Activated naive CD4-positive, alpha-beta T cell treated with anti-CD3 and anti-CD28 coated beads for 36 hours (primary cell): ENCODE measurements around the gene SMOC2. TPM values are rescaled to one million over a fixed set of nuclear protein-coding genes. Genes with fewer than 3 reads are reported as not detected.

Experiments
- CTCF ChIA-PET: fragments of 350-600 bp; sonication (Branson Sonifier 250); formaldehyde crosslinking; loops from one replicate; lab custom pipeline; 2021; ENCODE audit warnings: antibody characterized with exemption; lab: Charles Lee
- DNase-seq: peaks from one replicate; pipeline ENCODE4 v3.0.0-alpha.2; 2020
- H3K27ac Mint-ChIP-seq: one replicate; pipeline ENCODE4 v1.8.0; 2021; ENCODE audit warnings: mild to moderate bottlenecking, mixed read lengths
- H3K27me3 Mint-ChIP-seq: one replicate; pipeline ENCODE4 v1.8.0; 2021; ENCODE audit warnings: low read depth, mixed read lengths
- H3K36me3 Mint-ChIP-seq: one replicate; pipeline ENCODE4 v1.8.0; 2021; ENCODE audit warnings: low read depth, mixed read lengths
- H3K4me1 Mint-ChIP-seq: one replicate; pipeline ENCODE4 v1.8.0; 2021; ENCODE audit warnings: low read depth, mixed read lengths
- H3K4me3 Mint-ChIP-seq: one replicate; pipeline ENCODE4 v1.8.0; 2021; ENCODE audit warnings: mild to moderate bottlenecking, moderate library complexity, mixed read lengths
- H3K9me3 Mint-ChIP-seq: one replicate; pipeline ENCODE4 v1.8.0; 2021; ENCODE audit warnings: mixed read lengths
- intact Hi-C: fragments of 100-400 bp; cut with micrococcal nuclease; formaldehyde crosslinking; loops from one replicate; pipeline ENCODE4 v1.15.1; 2023
- total RNA-seq, 2 experiments: library from RNA; stranded (reverse); gene quantifications; one replicate each; pipeline ENCODE4 v1.2.3, GENCODE V29; 2021

SMOC2 gene
- total RNA-seq, 2 experiments from 2014 or later: not detected

DNA sequence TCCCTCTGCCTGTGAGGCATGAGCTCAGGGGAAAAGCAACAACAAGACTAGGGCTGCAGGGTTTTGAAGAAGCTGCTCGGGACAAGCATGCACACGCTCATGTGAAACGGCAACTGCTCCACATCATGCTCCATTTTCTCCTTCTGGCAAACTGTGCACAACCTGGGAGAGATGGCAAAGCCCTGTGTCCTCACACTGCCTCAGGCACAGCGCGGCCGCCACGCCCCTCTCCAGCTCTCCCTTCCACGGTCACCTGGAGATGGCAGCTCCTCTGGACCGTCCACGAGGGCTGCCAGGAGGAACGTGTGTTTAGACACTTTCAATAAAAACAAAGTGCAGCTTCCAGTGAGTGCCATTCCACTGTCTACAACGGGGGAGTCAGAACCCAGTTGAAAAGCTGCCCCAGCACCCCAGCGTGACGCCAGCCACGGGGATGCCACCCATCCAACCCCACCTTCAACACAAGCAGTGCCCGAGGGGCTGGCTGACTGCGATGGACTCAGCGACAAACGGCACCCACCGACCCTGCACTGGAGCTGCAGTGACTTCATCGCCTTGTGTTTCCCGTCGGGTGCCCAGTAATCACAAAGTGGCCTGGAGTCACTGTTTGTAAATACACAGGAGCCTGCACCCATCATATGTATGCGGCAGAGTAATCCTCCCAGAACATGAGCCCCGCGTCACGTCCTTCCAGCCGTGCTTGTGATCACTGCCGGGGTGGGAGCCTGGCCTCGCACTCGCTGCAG lies 16.1 kb downstream of the SMOC2 start:
- Mint-ChIP-seq H3K27me3 (peaks cover 19% of the 10 kb centered on the region), H3K27ac (no peak overlapping the region), H3K9me3 (no peaks in the 10 kb centered on the region), H3K4me3 (no peak overlapping the region), H3K4me1 (no peaks in the 10 kb centered on the region), H3K36me3 (no peaks in the 10 kb centered on the region)
- intact Hi-C loops: no loop called here
- DNase-seq: no peak
- CTCF ChIA-PET: no interaction called here

DNA sequence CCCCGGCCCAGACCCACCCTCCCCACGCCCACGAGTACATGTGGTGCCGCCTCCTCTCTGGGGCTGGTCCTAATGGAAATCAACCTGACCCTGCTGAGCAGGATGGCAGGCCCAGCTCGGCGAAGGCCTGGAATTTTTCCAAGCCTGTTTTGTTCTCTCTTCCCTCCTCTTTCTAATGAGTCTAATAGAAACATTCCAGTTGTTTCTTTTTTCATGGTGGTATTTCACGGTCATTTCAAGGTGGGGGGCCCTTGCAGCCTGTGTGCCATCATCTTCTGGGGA lies 16.6 kb downstream of the SMOC2 start:
- Mint-ChIP-seq H3K36me3 (no peaks in the 10 kb centered on the region), H3K4me3 (no peak overlapping the region), H3K27ac (no peak overlapping the region), H3K4me1 (no peaks in the 10 kb centered on the region), H3K9me3 (no peaks in the 10 kb centered on the region), H3K27me3 (peaks cover 19% of the 10 kb centered on the region)
- DNase-seq: no peak
- CTCF ChIA-PET: no interaction called here
- intact Hi-C loops: no loop called here

DNA sequence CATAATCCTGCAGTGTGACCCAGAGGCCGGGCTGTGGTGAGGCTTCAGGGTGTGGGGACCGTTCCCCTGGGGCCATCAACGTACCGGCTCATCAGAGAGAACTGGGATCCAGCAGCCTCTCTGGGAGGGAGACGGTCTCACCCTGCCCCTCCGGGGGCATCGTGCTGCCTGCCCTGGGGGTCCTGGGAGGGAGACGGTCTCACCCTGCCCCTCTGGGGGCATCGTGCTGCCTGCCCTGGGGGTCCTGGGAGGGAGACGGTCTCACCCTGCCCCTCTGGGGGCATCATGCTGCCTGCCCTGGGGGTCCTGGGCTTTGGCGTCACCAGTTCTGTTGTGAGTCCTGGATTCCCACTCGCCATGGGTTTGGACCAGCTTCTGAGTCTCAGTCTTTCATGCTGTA lies 17.1 kb downstream of the SMOC2 start:
- intact Hi-C loops: no loop called here
- Mint-ChIP-seq H3K4me3 (no peak overlapping the region), H3K27ac (no peak overlapping the region), H3K36me3 (no peaks in the 10 kb centered on the region), H3K9me3 (no peaks in the 10 kb centered on the region), H3K4me1 (no peaks in the 10 kb centered on the region), H3K27me3 (peaks cover 19% of the 10 kb centered on the region)
- CTCF ChIA-PET: no interaction called here
- DNase-seq: no peak

DNA sequence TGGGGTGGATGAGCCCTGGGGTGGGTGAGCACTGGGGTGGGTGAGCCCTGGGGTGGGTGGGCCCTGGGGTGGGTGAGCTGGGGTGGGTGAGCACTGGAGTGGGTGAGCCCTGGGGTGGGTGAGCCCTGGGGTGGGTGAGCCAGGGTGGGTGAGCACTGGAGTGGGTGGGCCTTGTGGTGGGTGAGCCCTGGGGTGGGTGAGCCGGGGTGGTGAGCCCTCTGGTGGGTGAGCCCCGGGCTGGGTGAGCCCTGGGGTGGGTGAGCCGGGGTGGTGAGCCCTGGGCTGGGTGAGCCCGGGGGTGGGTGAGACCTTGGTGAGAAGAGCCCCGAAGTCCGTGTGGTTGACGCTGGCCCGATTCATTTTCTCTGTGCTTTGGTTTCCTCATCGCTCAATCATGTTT lies 18.6 kb downstream of the SMOC2 start:
- Mint-ChIP-seq H3K36me3 (no peaks in the 10 kb centered on the region), H3K27ac (no peak overlapping the region), H3K4me1 (no peaks in the 10 kb centered on the region), H3K4me3 (no peak overlapping the region), H3K9me3 (no peaks in the 10 kb centered on the region), H3K27me3 (peaks cover 9% of the 10 kb centered on the region)
- intact Hi-C loops: no loop called here
- CTCF ChIA-PET: no interaction called here
- DNase-seq: no peak

DNA sequence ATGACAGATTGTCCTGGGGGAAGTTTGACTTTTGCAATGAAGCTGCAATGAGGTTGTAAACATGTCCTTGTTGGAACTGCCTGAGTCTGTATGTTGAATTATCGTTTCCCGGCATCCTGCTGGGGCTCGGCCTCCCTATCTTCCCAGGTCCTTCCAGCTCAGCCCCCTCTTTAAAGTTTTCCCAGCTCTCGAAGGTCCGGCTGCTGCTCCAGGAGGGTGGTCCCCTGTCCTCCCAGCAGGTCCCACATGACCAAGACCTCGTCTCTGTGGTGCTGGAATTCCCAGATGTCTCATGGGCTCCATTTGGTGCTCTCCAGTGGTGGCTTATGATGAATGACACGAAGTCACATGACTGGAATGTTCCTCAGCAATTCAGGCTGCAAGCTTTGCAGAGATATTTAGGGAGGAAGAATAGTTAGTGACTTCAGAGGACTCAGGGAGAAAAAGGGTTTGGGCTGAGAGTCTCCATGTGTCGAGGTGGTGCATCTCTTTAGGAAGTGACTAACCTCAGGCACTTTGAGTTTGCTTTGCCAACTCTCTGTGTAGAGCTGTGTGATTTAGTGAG lies 21.4 kb downstream of the SMOC2 start:
- Mint-ChIP-seq H3K27me3 (peaks cover 7% of the 10 kb centered on the region), H3K4me1 (no peaks in the 10 kb centered on the region), H3K4me3 (no peak overlapping the region), H3K36me3 (no peaks in the 10 kb centered on the region), H3K27ac (no peak overlapping the region), H3K9me3 (no peaks in the 10 kb centered on the region)
- CTCF ChIA-PET: no interaction called here
- intact Hi-C loops: no loop called here
- no peak for DNase-seq

DNA sequence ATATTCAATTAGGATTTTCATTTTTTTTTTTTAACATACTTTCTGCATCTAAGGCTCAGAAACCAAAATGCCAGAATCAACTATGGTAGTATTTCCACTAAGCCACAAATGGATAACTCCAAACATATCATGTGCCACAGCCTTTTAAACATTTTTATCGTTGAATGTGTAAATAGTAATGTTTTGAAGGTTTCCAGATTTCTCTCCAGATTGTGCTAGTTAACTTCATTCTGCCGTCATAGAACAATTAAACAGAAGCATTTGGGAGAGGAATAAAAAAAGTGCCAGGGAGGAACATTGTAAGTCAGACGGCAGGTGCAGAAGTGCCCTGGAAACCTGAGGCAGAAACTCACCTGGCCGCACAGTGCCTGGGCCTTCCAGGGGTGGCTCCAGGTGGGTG lies 23.6 kb downstream of the SMOC2 start:
- Mint-ChIP-seq H3K9me3 (no peaks in the 10 kb centered on the region), H3K36me3 (no peaks in the 10 kb centered on the region), H3K4me1 (no peaks in the 10 kb centered on the region), H3K4me3 (no peak overlapping the region), H3K27me3 (peaks cover 4% of the 10 kb centered on the region), H3K27ac (no peak overlapping the region)
- intact Hi-C loops: no loop called here
- CTCF ChIA-PET: interaction anchor here (0.6 kb wide), 1 partner anchor 417 kb away, joined by 5 read pairs; no protein-coding TSS in a partner anchor
- DNase-seq: no peak

DNA sequence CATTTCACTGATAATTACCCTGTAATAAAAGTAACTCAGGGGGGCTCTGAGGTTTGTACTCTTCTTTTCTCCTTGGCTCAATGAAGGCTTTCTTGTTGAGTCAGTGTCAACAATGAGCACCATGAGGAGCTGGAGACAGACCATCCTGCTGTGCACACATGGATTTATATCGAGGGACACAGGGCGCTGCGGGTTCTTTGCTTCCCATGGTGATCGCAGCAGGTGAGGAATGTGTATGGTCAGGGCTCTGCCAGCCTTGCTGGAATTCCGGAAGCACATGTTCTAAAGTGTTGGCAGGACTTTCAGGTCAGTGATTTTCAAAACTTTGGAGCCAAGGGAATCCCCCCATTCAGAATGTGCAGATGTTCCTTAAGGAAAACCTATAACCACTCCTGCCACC lies 27.1 kb downstream of the SMOC2 start:
- Mint-ChIP-seq H3K27ac (no peak overlapping the region), H3K27me3 (peaks cover 2% of the 10 kb centered on the region), H3K4me3 (no peak overlapping the region), H3K4me1 (no peaks in the 10 kb centered on the region), H3K36me3 (no peaks in the 10 kb centered on the region), H3K9me3 (no peaks in the 10 kb centered on the region)
- intact Hi-C loops: no loop called here
- DNase-seq: no peak
- CTCF ChIA-PET: no interaction called here

DNA sequence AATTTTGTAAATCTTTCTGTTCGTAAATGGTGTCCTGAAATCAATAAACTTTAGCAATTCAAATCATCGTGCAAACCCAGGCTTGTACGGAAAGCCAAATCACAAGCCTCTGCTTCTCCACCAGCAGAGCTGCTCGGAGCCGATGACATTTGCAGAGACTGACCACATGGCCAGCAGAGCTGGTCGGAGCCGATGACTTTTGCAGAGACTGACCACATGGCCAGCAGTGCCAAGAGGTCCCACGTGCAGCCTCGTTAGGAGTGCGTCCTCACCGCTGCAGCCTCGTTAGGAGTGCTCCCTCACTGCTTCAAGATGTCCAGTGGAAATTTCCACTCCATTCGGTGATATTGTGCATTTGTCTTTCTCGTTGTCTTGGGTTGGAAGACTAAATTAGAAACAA lies 28.5 kb downstream of the SMOC2 start:
- Mint-ChIP-seq H3K27me3 (peaks cover 9% of the 10 kb centered on the region), H3K9me3 (no peaks in the 10 kb centered on the region), H3K36me3 (no peaks in the 10 kb centered on the region), H3K4me3 (no peak overlapping the region), H3K4me1 (no peaks in the 10 kb centered on the region), H3K27ac (no peak overlapping the region)
- DNase-seq: no peak
- CTCF ChIA-PET: no interaction called here
- intact Hi-C loops: no loop called here

DNA sequence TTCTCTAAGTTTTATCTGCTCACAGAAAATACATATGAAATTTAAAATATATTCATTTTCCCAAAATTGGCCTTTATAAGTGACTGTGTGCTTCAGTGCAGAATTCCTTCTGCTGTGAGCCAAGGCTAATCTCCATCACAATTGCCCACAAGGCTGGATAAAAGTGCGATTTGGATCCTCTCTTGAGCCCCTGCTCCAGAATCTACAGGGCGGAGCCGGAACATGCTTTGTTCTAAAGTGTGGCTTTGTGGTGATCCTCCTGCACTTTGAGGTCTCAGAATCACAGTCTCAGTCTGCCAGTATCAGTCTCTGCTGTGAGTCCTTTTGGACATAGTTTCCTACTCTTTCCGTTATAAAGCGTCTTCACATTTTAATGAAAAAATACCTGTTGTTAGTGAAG lies 28.9 kb downstream of the SMOC2 start:
- Mint-ChIP-seq H3K36me3 (no peaks in the 10 kb centered on the region), H3K4me1 (no peaks in the 10 kb centered on the region)

DNA sequence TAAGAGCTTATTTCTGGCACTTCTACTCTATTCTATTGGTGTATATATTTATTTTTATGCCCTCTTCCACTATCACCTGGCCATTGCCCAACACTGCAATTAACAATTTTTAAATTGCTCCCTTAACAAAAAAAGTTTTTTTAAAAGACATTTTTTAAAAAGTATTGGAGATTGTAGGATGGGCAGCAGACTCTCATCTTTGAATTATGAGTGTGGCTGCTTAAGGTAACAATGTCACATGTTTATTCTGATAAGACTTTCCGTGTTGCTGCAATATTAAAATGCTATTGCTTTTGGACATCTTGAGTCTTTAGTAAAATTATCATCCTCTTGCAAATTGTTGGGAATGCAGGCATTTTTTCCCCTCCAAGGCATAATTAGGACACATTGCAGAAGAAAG lies 31.4 kb downstream of the SMOC2 start:
- intact Hi-C loops: no loop called here
- no peak for DNase-seq
- Mint-ChIP-seq H3K9me3 (no peaks in the 10 kb centered on the region), H3K27me3 (peaks cover 16% of the 10 kb centered on the region), H3K4me1 (no peaks in the 10 kb centered on the region), H3K36me3 (no peaks in the 10 kb centered on the region), H3K4me3 (no peak overlapping the region), H3K27ac (no peak overlapping the region)
- CTCF ChIA-PET: no interaction called here

More for the DNA sequence above, 28.9 kb downstream of the SMOC2 start:
- CTCF ChIA-PET: no interaction called here
- H3K4me3 Mint-ChIP-seq: no peak overlapping the region
- peaks cover 11% of the 10 kb centered on the region for H3K27me3 Mint-ChIP-seq
- intact Hi-C loops: no loop called here
- no peaks in the 10 kb centered on the region for H3K9me3 Mint-ChIP-seq
- no peak for DNase-seq
- H3K27ac Mint-ChIP-seq: no peak overlapping the region

DNA sequence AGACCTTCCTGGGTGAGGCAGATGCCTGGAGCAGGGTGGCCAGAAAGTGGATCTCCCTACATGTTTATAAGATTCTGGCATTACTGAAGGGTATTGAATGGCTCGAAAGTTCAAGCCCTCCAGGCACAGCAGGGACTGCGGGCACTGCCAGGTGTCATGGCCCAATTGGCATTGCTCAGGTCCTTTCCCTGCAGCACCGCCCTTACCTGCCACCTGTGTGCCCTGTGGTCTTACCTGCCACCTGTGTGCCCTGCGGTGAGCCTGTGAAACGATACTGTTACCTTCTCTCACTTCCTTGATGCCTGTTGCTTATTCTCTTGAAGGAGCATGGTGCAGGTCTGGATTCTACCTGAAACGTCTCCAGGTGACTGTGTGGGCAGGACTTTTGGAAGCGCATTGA lies 32.2 kb downstream of the SMOC2 start:
- Mint-ChIP-seq H3K4me1 (no peaks in the 10 kb centered on the region), H3K4me3 (no peak overlapping the region), H3K36me3 (no peaks in the 10 kb centered on the region), H3K27ac (no peak overlapping the region), H3K27me3 (peaks cover 16% of the 10 kb centered on the region), H3K9me3 (peaks cover 2% of the 10 kb centered on the region)
- CTCF ChIA-PET: no interaction called here
- intact Hi-C loops: no loop called here
- DNase-seq: no peak

DNA sequence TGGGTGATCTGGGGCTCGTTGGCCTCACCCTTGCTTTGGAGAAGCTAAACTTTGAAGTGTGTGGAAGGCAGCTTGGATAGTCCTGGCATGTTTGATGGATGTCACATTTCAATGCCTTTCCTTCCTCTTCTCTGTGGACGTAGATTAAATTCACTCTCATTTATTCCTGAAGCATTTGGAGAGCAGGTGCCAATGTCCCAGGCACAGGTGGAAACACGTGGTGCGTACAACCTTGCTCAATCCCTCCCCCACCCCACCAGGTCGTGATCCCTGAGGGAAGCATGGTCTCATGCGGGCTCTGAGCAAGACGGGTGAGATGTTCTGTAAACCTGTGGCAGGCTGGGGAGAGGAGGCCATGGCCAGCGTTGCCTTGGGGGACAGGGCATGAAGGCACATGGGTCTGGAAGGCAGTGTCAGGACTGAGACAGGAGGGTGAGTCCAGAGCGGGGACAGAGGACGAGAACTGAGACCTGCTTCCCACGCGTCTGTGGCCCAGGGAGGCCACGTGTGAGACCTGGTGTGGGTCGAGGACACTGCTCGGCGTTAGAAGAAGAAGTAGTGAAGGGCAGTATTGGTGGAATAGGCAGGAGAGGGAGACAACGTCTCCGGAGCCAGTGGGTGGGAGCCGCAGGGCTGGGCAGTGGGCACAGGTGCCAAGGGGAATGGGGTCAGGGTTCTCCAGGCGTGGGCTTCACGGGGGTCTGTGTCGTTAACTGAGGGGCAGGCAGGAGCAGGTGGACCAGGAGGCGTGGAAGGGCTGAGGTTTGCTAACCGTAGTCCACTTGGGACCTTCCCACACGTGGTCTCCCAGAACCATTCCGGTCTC lies 34.4 kb downstream of the SMOC2 start:
- Mint-ChIP-seq H3K36me3 (no peaks in the 10 kb centered on the region), H3K4me3 (no peak overlapping the region), H3K4me1 (no peaks in the 10 kb centered on the region), H3K9me3 (peaks cover 10% of the 10 kb centered on the region), H3K27me3 (peaks cover 16% of the 10 kb centered on the region), H3K27ac (no peak overlapping the region)
- CTCF ChIA-PET: no interaction called here
- intact Hi-C loops: no loop called here
- no peak for DNase-seq

DNA sequence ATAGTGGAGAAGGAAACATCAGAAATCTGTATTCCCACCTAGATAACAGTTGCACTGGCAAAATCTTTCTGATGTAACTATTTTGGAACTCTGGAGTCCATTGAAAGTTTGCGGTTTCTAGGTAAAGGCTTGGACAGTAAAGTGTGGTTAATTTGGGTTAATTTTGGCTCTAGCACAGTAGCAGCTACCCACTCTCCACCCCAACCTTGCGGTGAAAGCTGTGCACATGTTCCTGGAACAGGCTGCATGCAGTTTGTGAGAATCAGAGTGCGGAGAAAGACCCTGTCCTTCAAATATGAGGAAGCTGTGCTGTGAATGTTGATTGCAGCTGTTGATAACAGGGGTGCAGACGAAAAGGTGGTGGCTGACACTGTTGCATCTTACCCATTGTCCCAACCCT lies 38.4 kb downstream of the SMOC2 start:
- Mint-ChIP-seq H3K36me3 (no peaks in the 10 kb centered on the region), H3K4me3 (no peak overlapping the region), H3K4me1 (no peaks in the 10 kb centered on the region), H3K27ac (no peak overlapping the region), H3K9me3 (peaks cover 15% of the 10 kb centered on the region), H3K27me3 (peaks cover 10% of the 10 kb centered on the region)
- DNase-seq: no peak
- intact Hi-C loops: no loop called here
- CTCF ChIA-PET: no interaction called here
